Measurements from ENCODE around the gene ABITRAM. TPM values are rescaled to one million over a fixed set of nuclear protein-coding genes. Genes with fewer than 3 reads are reported as not detected.

Gene ABITRAM
- total and polyA plus RNA-seq, 2 experiments from 2014 or later = 10.1 to 11.5 TPM

DNA sequence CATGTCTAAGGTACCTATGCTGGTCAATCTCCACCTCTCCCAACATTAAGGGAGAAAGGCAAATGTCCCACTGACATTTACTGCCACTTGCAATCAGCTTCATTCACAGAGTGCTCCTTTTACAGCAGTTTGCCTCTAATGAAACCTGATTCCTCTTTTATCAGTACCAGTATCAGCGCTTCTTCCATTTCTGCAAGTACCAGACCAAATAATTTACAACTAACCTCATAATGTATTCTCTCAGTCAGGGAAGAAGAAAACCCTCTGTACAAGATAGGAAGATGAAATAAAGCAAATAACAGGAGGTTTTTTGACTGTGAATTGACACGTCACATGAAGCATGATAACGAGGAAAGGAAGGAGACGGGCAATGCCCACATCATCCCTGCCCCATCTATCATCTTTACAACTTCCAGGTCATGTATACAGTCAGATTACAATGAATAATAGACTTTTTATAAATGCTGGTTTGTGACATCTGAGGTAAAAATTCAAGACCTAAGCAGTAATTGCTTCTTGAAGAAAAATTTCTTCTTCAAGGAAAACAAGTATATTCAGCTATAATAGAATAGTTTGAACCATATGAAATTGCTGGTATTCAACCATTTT, 21.9 kb downstream of the ABITRAM start:
- no peak overlapping the region for H3K27ac ChIP-seq (ENCODE audit: low read depth)
- no peaks in the 10 kb centered on the region for H3K4me1 ChIP-seq (ENCODE audit: insufficient read depth)
- no peak for DNase-seq (ENCODE audit: low spot score)
- H3K4me3 Mint-ChIP-seq = no peak overlapping the region
- no peaks in the 10 kb centered on the region for H3K9me3 Mint-ChIP-seq
- H4K20me1 ChIP-seq (replicated peaks; ENCODE audit: insufficient read depth) = peaks cover 3% of the 10 kb centered on the region; the same call in 1 of the 2 replicates
- TF ChIP-seq ZNF331 (CRISPR knock-in tag; IDR thresholded peaks at IDR 0.05; ENCODE audit: low read depth) (no peak), STAT1 (IDR thresholded peaks at IDR 0.05; ENCODE audit: unreplicated experiment) (no peak), EZH2phosphoT487 (IDR thresholded peaks at IDR 0.05; ENCODE audit: unreplicated experiment) (no peak), NANOG (IDR thresholded peaks at IDR 0.05; ENCODE audit: borderline replicate concordance) (no peak), POLR2AphosphoS5 (IDR thresholded peaks at IDR 0.05; ENCODE audit: low read depth) (no peak), EZH2 (IDR thresholded peaks at IDR 0.05; ENCODE audit: low read depth, unreplicated experiment) (no peak)
- TF ChIP-seq, protein P1, sequence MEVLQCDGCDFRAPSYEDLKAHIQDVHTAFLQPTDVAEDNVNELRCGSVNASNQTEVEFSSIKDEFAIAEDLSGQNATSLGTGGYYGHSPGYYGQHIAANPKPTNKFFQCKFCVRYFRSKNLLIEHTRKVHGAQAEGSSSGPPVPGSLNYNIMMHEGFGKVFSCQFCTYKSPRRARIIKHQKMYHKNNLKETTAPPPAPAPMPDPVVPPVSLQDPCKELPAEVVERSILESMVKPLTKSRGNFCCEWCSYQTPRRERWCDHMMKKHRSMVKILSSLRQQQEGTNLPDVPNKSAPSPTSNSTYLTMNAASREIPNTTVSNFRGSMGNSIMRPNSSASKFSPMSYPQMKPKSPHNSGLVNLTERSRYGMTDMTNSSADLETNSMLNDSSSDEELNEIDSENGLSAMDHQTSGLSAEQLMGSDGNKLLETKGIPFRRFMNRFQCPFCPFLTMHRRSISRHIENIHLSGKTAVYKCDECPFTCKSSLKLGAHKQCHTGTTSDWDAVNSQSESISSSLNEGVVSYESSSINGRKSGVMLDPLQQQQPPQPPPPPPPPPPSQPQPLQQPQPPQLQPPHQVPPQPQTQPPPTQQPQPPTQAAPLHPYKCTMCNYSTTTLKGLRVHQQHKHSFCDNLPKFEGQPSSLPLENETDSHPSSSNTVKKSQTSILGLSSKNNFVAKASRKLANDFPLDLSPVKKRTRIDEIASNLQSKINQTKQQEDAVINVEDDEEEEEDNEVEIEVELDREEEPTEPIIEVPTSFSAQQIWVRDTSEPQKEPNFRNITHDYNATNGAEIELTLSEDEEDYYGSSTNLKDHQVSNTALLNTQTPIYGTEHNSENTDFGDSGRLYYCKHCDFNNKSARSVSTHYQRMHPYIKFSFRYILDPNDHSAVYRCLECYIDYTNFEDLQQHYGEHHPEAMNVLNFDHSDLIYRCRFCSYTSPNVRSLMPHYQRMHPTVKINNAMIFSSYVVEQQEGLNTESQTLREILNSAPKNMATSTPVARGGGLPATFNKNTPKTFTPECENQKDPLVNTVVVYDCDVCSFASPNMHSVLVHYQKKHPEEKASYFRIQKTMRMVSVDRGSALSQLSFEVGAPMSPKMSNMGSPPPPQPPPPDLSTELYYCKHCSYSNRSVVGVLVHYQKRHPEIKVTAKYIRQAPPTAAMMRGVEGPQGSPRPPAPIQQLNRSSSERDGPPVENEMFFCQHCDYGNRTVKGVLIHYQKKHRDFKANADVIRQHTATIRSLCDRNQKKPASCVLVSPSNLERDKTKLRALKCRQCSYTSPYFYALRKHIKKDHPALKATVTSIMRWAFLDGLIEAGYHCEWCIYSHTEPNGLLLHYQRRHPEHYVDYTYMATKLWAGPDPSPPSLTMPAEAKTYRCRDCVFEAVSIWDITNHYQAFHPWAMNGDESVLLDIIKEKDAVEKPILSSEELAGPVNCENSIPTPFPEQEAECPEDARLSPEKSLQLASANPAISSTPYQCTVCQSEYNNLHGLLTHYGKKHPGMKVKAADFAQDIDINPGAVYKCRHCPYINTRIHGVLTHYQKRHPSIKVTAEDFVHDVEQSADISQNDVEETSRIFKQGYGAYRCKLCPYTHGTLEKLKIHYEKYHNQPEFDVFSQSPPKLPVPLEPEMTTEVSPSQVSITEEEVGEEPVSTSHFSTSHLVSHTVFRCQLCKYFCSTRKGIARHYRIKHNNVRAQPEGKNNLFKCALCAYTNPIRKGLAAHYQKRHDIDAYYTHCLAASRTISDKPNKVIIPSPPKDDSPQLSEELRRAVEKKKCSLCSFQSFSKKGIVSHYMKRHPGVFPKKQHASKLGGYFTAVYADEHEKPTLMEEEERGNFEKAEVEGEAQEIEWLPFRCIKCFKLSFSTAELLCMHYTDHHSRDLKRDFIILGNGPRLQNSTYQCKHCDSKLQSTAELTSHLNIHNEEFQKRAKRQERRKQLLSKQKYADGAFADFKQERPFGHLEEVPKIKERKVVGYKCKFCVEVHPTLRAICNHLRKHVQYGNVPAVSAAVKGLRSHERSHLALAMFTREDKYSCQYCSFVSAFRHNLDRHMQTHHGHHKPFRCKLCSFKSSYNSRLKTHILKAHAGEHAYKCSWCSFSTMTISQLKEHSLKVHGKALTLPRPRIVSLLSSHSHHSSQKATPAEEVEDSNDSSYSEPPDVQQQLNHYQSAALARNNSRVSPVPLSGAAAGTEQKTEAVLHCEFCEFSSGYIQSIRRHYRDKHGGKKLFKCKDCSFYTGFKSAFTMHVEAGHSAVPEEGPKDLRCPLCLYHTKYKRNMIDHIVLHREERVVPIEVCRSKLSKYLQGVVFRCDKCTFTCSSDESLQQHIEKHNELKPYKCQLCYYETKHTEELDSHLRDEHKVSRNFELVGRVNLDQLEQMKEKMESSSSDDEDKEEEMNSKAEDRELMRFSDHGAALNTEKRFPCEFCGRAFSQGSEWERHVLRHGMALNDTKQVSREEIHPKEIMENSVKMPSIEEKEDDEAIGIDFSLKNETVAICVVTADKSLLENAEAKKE (CRISPR knock-in tag; IDR thresholded peaks at IDR 0.05) = no peak
- TF ChIP-seq, protein P2, sequence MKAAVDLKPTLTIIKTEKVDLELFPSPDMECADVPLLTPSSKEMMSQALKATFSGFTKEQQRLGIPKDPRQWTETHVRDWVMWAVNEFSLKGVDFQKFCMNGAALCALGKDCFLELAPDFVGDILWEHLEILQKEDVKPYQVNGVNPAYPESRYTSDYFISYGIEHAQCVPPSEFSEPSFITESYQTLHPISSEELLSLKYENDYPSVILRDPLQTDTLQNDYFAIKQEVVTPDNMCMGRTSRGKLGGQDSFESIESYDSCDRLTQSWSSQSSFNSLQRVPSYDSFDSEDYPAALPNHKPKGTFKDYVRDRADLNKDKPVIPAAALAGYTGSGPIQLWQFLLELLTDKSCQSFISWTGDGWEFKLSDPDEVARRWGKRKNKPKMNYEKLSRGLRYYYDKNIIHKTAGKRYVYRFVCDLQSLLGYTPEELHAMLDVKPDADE (IDR thresholded peaks at IDR 0.05) = no peak
- TF ChIP-seq, protein P3, sequence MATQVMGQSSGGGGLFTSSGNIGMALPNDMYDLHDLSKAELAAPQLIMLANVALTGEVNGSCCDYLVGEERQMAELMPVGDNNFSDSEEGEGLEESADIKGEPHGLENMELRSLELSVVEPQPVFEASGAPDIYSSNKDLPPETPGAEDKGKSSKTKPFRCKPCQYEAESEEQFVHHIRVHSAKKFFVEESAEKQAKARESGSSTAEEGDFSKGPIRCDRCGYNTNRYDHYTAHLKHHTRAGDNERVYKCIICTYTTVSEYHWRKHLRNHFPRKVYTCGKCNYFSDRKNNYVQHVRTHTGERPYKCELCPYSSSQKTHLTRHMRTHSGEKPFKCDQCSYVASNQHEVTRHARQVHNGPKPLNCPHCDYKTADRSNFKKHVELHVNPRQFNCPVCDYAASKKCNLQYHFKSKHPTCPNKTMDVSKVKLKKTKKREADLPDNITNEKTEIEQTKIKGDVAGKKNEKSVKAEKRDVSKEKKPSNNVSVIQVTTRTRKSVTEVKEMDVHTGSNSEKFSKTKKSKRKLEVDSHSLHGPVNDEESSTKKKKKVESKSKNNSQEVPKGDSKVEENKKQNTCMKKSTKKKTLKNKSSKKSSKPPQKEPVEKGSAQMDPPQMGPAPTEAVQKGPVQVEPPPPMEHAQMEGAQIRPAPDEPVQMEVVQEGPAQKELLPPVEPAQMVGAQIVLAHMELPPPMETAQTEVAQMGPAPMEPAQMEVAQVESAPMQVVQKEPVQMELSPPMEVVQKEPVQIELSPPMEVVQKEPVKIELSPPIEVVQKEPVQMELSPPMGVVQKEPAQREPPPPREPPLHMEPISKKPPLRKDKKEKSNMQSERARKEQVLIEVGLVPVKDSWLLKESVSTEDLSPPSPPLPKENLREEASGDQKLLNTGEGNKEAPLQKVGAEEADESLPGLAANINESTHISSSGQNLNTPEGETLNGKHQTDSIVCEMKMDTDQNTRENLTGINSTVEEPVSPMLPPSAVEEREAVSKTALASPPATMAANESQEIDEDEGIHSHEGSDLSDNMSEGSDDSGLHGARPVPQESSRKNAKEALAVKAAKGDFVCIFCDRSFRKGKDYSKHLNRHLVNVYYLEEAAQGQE (IDR thresholded peaks at IDR 0.05; ENCODE audit: unreplicated experiment) = no peak
- peaks cover 6% of the 10 kb centered on the region; the same call in 2 of the 3 replicates for H3K36me3 Mint-ChIP-seq (ENCODE audit: low read depth)
- H3K9me2 ChIP-seq (ENCODE audit: insufficient read depth) = no peaks in the 10 kb centered on the region
- no peak overlapping the region for H3K4me3 ChIP-seq
- H3K27ac Mint-ChIP-seq = no peak overlapping the region
- H3K27me3 ChIP-seq (ENCODE audit: insufficient read depth) = no peaks in the 10 kb centered on the region
- no peaks in the 10 kb centered on the region for H3K27me3 Mint-ChIP-seq (ENCODE audit: insufficient read depth, low read depth, poor library complexity)
- H3K4me2 ChIP-seq = no peak overlapping the region
- H3K36me3 ChIP-seq (ENCODE audit: insufficient read depth) = no peaks in the 10 kb centered on the region
- H3K4me1 Mint-ChIP-seq = no peaks in the 10 kb centered on the region
- no peaks in the 10 kb centered on the region for H3K79me2 ChIP-seq (replicated peaks; ENCODE audit: insufficient read depth)
- no peak overlapping the region for H2AFZ ChIP-seq
- no peak for ATAC-seq
- H3F3A ChIP-seq (replicated peaks; ENCODE audit: low read depth) = no peaks in the 10 kb centered on the region
